GM21786 (cell line): ENCODE measurements around the gene RPL4.
"Not testable (repeated sequence)": the region's sequence is repeated elsewhere in the genome, so short reads cannot be mapped to it uniquely, and the experiment has no call there.

Source experiments
- ATAC-seq: cut with Tn5 transposase; IDR thresholded peaks from one replicate; pipeline ENCODE4 v1.9.1; 2021; ENCODE audit not compliant: unreplicated experiment

Gene RPL4

GRCh38 chr15:66504563-66505429 lies at the start of gene RPL4, which contains the start of gene ZWILCH:
TSS of gene RPL4 (minus strand) at chr15:66504855. CDS start at chr15:66504790, 65 bp downstream.
TSS of gene ZWILCH (plus strand) at chr15:66505326. CDS start at chr15:66505339, 13 bp downstream.
- ATAC-seq = peak; percentile 79

- no peak for ATAC-seq
Measured at GRCh38 chr15:66545255-66545654, 40.6 kb upstream of the RPL4 start.

- ATAC-seq = no peak
Measured at GRCh38 chr15:66542896-66543295, 38.2 kb upstream of the RPL4 start.

DNA sequence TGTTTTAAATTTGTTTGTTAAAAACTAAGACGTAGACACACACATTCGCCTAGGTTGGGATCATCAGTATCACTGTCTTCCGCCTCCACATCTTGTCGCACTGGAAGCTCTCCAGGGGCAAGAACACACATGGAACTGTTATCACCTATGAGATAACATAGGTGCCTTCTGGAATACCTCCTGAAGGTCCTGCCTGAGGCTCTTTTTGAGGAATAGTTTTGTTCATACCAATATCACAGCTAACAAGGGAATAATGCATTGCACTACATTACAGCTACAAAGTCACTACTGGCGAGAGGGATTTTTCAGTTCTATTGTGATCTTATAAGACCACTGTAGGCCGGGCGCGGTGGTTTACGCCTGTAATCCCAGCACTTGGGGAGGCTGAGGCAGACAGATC lies 30.4 kb upstream of the RPL4 start:
- no peak for ATAC-seq

GRCh38 chr15:66524838-66525237 lies 20.2 kb upstream of the RPL4 start:
- no peak for ATAC-seq

DNA sequence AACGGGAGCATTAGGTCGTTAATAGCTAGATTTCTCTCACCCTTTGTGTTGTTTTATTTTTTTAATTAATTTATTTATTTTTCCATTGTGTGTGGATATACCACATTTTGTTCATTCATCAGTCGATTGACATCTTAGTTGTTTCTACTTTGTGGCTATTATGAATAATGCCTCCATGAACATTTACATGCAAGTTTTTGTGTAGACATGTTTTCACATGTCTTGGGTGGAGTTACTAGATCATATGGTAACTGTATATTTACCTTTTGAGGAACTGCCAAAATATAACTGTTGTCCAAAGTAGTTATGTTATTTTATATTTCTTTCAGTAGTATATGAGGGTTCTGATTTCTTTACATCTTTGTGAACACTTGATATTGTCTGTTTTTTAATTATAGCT lies 19.3 kb upstream of the RPL4 start:
- ATAC-seq = no peak

- no peak for ATAC-seq
Measured at GRCh38 chr15:66515901-66516322, 11.3 kb upstream of the RPL4 start.

DNA sequence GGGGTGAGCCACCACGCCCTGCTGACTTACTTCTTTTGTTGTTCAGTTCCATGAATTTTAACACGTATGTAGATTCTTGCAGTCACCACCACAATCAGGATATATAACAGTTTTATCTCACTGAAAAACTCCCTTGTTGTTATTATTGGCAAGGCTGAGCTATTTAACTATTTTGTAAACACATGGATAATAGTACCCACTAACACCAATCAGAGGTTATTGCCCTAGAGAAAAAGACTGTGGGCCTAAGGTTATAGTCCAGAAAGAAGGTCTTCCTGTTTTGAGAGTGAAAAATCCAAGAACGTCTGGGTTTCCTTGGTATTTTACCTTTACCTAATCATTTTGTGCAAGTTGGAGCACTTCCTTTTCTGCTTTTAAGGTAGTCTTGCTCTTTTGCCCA lies 9.9 kb upstream of the RPL4 start:
- no peak for ATAC-seq

DNA sequence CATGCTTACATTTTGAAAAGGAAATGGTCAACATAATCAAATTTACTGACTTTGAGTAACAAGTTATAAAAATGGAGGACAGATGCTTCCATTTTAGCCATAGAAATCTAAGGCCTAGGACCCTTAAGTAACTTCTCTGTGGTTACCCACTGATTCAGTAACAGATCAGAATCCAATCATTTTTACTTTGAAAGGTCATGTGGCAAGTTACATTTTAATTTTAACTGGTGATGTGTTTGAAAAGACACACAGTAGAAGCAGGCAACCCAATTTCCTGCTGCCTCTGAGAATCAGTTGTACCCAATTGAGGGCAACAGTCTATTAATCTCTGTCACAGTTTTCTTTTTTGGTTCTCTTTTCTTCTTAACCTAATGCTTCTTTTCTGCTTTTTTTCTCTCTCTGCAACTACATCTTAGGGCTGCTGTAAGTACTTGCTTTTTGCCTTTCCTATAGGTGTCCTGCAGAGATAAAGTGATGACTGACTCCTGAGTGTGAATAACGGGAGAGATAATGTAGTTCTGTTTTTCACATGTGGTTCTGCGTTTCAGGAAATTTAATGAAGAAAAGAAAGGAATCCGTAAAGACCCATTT lies 3.7 kb upstream of the RPL4 start:
- ATAC-seq = no peak

GRCh38 chr15:66505818-66506217 lies 1.2 kb upstream of the RPL4 start:
- no peak for ATAC-seq

DNA sequence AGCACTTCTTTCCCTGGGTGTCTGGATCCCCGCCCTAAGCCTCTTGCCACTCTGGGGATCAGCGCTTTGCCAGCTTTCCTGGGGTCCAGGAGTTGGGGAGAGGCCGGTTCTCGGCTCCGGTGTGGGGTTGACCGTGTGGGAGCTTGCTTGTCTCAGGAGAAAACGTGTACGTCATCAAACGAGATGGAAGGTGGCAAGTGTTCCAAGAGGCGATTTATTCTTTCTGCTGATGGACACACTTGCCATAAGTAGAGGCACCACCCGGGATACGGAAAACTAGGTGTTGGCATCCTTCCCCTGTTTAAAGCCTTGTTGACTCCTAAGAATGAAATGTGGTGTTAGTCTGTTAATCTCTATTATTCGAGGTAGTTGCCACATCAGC lies 766 bp upstream of the RPL4 start:
- ATAC-seq = peak; percentile 18

DNA sequence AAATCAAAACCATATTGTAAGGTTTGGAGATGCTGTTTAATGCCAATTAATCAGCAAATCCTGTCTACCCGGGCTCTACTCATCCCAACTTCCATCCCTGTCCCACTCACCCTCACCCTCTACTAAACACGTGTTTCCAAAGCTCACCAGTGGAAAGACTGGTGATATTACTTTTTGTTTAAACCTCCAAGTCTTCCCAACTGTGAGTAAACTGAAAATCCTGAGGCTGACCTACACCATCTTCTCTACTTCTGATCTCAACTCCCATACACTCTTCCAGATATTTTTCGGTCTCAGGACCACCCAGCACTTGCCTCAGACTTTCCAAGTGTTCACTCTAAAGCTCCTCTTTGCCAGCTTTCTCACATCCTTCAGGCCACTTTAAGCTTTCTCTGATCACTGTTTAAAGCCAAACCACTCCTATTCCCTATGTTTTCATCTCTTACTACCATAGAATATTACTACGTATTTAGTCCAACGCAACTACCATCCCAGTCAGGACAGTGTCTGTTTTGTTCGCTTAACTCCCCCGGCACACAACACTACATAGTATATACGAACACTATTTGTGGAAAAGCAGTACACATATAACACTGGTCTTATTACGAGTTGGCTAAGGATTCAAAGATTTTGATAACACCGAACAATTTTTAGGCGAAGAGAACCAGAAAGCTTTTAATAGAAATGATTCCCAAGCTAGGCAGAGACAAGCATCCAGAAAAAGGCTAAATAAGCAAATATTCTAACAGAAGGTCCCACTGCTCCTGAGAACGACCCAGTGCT lies 684 bp downstream of the RPL4 start:
- no peak for ATAC-seq

DNA sequence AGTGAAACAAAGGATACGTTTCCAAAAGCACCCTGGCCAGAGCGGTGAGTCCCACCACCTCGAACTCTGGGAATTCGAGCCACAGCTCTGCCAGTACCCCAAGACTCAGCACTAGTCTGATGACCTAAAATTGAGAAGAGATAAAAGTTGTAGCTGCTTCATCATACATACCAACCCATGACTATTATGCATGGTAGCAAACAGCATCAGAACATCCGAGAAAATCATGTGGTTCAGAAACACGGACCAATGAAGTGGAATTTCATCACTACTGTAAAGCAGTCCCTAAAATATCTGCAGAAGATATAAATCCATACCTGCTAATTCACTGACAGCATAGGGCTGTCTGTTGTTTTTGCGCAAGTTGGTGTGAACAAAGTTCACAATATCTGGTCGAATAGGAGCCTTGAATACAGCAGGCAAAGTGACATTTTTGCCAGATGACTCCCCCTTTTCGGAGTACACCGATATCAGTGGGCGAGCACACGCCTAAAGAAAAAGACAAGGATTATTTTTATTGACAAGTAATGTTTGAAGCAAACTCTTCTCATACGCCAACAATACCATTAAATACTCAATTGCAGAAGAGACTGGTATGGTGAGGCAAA lies 1.5 kb downstream of the RPL4 start:
- not testable (repeated sequence) for ATAC-seq

- no peak for ATAC-seq
Measured at GRCh38 chr15:66502491-66502890, 2.2 kb downstream of the RPL4 start.

GRCh38 chr15:66500346-66500745 lies 4.3 kb downstream of the RPL4 start:
- not testable (repeated sequence) for ATAC-seq

DNA sequence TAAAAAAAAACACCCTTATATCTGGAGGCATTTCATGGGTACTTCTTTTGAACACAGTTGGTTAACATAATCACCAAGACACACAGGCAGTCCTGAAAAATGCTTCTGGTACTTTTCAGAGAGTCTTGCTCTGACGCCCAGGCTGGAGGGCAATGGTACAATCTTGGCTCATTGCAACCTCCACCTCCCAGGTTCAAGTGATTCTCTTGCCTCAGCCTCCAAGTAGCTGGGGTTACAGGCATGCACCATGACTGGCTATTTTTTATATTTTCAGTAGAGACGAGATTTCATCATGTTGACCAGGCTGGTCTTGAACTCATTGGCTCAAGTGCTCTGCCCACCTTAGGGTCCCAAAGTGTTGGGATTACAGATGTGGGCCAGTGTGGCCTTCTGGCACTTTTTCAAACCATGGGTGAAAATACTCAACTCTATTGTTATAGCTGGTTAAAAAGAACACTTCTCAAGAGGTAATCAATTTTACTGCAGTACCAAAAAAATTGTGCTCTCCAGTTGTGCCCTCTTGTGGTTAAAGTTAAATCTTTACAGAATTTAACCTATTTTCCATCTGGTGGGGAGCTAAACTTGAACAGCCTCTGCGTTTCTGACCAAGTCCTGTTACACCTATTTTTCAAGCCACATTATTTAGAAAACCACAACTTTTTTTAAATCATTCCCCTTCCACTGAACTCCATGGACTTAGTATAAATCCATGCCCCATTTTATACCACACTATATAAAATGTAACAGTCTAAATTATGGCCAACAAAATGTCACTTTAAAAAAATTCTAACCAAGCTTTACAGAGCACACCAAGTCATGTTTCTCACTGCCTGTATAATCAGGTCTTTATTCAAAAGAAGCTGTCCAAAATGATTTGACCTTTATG lies 5.9 kb downstream of the RPL4 start:
- ATAC-seq = no peak

- ATAC-seq = peak; percentile 77
Measured at GRCh38 chr15:66497502-66498455, 6.9 kb downstream of the RPL4 start, which contains the start of gene SNAPC5. TSS of gene SNAPC5 (minus strand) at chr15:66497762. CDS start at chr15:66497731, 31 bp downstream.

DNA sequence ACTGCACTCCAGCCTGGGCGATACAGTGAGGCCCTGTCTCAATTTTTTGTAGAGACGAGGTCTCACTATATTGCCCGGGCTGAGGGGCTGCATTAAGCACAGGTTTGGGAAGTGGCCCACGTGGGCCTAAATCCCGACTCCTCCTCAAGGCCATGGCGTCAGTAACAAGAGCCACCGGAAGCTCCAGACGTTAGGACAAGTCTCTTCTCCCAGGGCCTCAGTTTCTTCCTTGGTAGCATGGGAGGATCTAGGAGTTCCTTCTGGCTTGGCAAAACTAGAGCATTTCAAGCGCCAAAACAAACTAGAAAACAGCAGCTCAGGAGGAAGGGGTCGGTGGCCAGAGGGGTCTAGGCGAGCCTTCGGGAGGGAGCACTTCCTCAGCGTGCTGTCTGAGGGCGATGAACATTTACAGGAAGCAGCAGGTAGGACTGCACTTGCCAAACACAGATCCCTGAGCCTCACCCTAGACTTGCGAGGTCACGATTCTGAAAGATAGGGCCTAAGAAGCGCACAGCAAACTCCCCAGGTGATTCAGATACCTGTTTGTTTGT lies 7.6 kb downstream of the RPL4 start:
- peak; percentile 10 for ATAC-seq

DNA sequence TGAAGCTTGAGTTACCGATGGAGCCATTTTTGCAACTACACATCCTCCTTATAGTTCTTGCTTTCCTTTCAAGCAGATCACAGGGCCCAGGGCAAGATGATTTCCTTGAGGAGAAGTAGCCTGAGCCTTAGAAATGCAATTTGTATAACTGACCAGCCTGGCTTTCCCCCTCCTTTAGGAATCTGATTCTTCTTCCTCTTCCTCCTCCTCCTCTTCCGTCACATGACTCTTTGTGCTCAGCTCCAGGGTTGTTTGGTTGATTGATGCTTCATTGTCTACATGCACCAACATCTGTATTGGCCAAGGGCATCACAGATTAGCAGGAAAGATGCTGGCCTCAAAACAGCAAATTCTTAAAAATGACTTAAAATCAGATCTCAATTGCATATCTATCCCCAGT lies 10.4 kb downstream of the RPL4 start:
- no peak for ATAC-seq
